Endothelial cell of umbilical vein (primary cell): ENCODE measurements around the gene C14orf180. TPM values are rescaled to one million over a fixed set of nuclear protein-coding genes. Genes with fewer than 3 reads are reported as not detected.

Experiments
- BruUV-seq: library from RNA; stranded (reverse); fragments of 400-500 nt; replicated peaks from 2 replicates; lab custom pipeline; 2021; lab: Mats Ljungman, UMichigan
- CTCF ChIA-PET: fragments of 300-600, 350-600 bp; sonication (Branson Sonifier 250); formaldehyde crosslinking; loops from one replicate; lab custom pipeline; 2021; ENCODE audit warnings: antibody characterized with exemption, inconsistent platforms; lab: Charles Lee
- POLR2A ChIA-PET: fragments of 300-600, 350-600 bp; sonication (Branson Sonifier 250); formaldehyde crosslinking; loops from one replicate; lab custom pipeline; 2021; ENCODE audit warnings: antibody characterized with exemption, inconsistent platforms; lab: Charles Lee
- DNase-seq: peaks from one replicate; pipeline ENCODE4 v3.0.0-alpha.2; 2011; ENCODE audit warnings: low read depth, low spot score
- FAIRE-seq: peaks from 2 replicates; lab custom pipeline; 2011; peaks lifted over from hg19 to GRCh38; lab: Jason Lieb, UNC
- H2AFZ ChIP-seq: 2 replicates; pipeline ENCODE4 v1.6.0; 2012; ENCODE audit warnings: low read depth, low read length, control low read depth, inconsistent platforms
- H3K27ac ChIP-seq: 2 replicates; pipeline ENCODE4 v1.5.1; 2011; ENCODE audit warnings: low read depth, mild to moderate bottlenecking, control low read depth, low read length, moderate library complexity; ENCODE audit not compliant: insufficient read depth
- H3K27me3 ChIP-seq, 2 experiments: 2 replicates each; pipeline versions ENCODE4 v1.6.0 to v1.6.1; 2011; ENCODE audit warnings: low read length in 2 of 2, mixed read lengths in 1 of 2; ENCODE audit not compliant: control insufficient read depth in 2 of 2, insufficient read depth in 2 of 2
- H3K36me3 ChIP-seq, 2 experiments: 2 replicates in 1 of 2; 3 replicates in 1 of 2; pipeline ENCODE4 v1.5.1; 2011; ENCODE audit warnings: low read length in 2 of 2, mild to moderate bottlenecking in 1 of 2, moderate library complexity in 1 of 2; ENCODE audit not compliant: control insufficient read depth in 2 of 2, insufficient read depth in 2 of 2; ENCODE audit errors: extremely low read depth in 1 of 2
- H3K4me1 ChIP-seq: 3 replicates; pipeline ENCODE4 v1.5.1; 2011; ENCODE audit warnings: mild to moderate bottlenecking, low read length; ENCODE audit not compliant: control insufficient read depth, insufficient read depth; ENCODE audit errors: extremely low read depth
- H3K4me2 ChIP-seq: 2 replicates; pipeline ENCODE4 v1.6.1; 2011; ENCODE audit warnings: low read length, control low read depth, mixed read lengths; ENCODE audit not compliant: insufficient read depth
- H3K4me3 ChIP-seq, 3 experiments: fragments of 200-600 bp in 1 of 3; sonication (generic), shearing (Covaris generic) in 1 of 3; replicated peaks in 1 of 3; 2 replicates each; pipeline ENCODE4 v1.5.1; 2011 to 2016; ENCODE audit warnings: control low read depth in 3 of 3, low read length in 3 of 3, mild to moderate bottlenecking in 2 of 3, inconsistent platforms in 1 of 3, low read depth in 1 of 3, moderate library complexity in 1 of 3; ENCODE audit not compliant: insufficient read depth in 1 of 3
- H3K79me2 ChIP-seq: 2 replicates; pipeline ENCODE4 v1.6.0; 2012; ENCODE audit warnings: low read length, inconsistent platforms; ENCODE audit not compliant: control insufficient read depth, insufficient read depth
- H3K9ac ChIP-seq: replicated peaks from 2 replicates; pipeline ENCODE3; 2011; ENCODE audit warnings: low read length, control low read depth; ENCODE audit not compliant: insufficient read depth; ENCODE audit errors: extremely low read depth
- H3K9me1 ChIP-seq: replicated peaks from 3 replicates; pipeline ENCODE4 v1.6.0; 2011; ENCODE audit warnings: mild to moderate bottlenecking, low read length; ENCODE audit not compliant: control insufficient read depth, insufficient read depth; ENCODE audit errors: extremely low read depth
- H3K9me3 ChIP-seq: replicated peaks from 2 replicates; pipeline ENCODE4 v1.5.1; 2012; ENCODE audit warnings: low read length, inconsistent platforms; ENCODE audit not compliant: control insufficient read depth, insufficient read depth
- H4K20me1 ChIP-seq: replicated peaks from 2 replicates; pipeline ENCODE3; 2011; ENCODE audit warnings: mild to moderate bottlenecking, low read length; ENCODE audit not compliant: control insufficient read depth, insufficient read depth; ENCODE audit errors: extremely low read depth
- CTCF ChIP-seq, 2 donors: IDR thresholded peaks; 1 replicate in 1 of 2; 2 replicates in 1 of 2; pipeline ENCODE4 v1.5.1; 2011; ENCODE audit warnings: low read length in 2 of 2, mild to moderate bottlenecking in 2 of 2, moderate library complexity in 2 of 2, control low read depth in 1 of 2, inconsistent platforms in 1 of 2, low read depth in 1 of 2; ENCODE audit not compliant: insufficient read depth in 1 of 2; ENCODE audit errors: extremely low read depth in 1 of 2
- EZH2 ChIP-seq: IDR thresholded peaks from 2 replicates; pipeline ENCODE4 v1.6.1; 2012; ENCODE audit warnings: borderline replicate concordance, low read depth, mild to moderate bottlenecking, moderate library complexity, low read length, inconsistent platforms; ENCODE audit not compliant: severe bottlenecking
- FOS ChIP-seq: IDR thresholded peaks from 2 replicates; pipeline ENCODE4 v1.6.1; 2011; ENCODE audit warnings: mild to moderate bottlenecking, low read length, moderate library complexity, borderline replicate concordance; ENCODE audit not compliant: insufficient read depth
- GATA2 ChIP-seq: IDR thresholded peaks from 2 replicates; pipeline ENCODE4 v1.7.0; 2011; ENCODE audit warnings: low read depth, mild to moderate bottlenecking, moderate library complexity, mixed read lengths, low read length; ENCODE audit not compliant: insufficient read length, insufficient read depth
- JUN ChIP-seq: IDR thresholded peaks from 2 replicates; pipeline ENCODE4 v1.6.1; 2011; ENCODE audit warnings: borderline replicate concordance, low read depth; ENCODE audit not compliant: insufficient read length, insufficient read depth
- MYC ChIP-seq: IDR thresholded peaks from one replicate; pipeline ENCODE4 v1.6.1; 2011; ENCODE audit warnings: mild to moderate bottlenecking, low read depth, low read length
- POLR2A ChIP-seq: IDR thresholded peaks from 2 replicates; pipeline ENCODE4 v1.6.1; 2012; ENCODE audit warnings: low read depth, mild to moderate bottlenecking, control low read depth, low read length
- POLR2AphosphoS5 ChIP-seq: IDR thresholded peaks from 2 replicates; pipeline ENCODE4 v1.6.1; 2012; ENCODE audit warnings: low read depth, mild to moderate bottlenecking, control low read depth, low read length, moderate library complexity; ENCODE audit not compliant: insufficient read depth
- dilution Hi-C: fragments of 300-500 bp; cut with MboI; formaldehyde crosslinking; loops from one replicate; pipeline ENCODE4 v1.15.0; 2019; ENCODE audit warnings: low sequenced_read_pairs; ENCODE audit not compliant: extremely low pct_ligation_motif_present
- intact Hi-C: fragments of 100-400 bp; cut with micrococcal nuclease; formaldehyde crosslinking; loops from one replicate; pipeline ENCODE4 v1.10.0; 2022
- polyA plus RNA-seq, 4 experiments: library from polyadenylated mRNA; depleted of rRNA in 3 of 4; stranded (reverse) in 3 of 4; unstranded in 1 of 4; fragments of >200 nt; gene quantifications; 2 replicates each; pipeline versions ENCODE4 v1.2.1 to v1.2.3, GENCODE V29; 2011 to 2012; ENCODE audit warnings: missing spikeins in 1 of 4
- total RNA-seq: library from RNA; stranded (reverse); gene quantifications from 2 replicates; pipeline ENCODE4 v1.2.3, GENCODE V29; 2021
- TF ChIP-seq, protein P1 (sequence below): IDR thresholded peaks from 2 replicates; pipeline ENCODE4 v1.6.1; 2011; ENCODE audit not compliant: insufficient read depth, insufficient read length

The C14orf180 gene
- total and polyA plus RNA-seq, 2 donors (not counting 3 experiments of a cell fraction or from before 2014, with no cell fraction given): not detected

DNA sequence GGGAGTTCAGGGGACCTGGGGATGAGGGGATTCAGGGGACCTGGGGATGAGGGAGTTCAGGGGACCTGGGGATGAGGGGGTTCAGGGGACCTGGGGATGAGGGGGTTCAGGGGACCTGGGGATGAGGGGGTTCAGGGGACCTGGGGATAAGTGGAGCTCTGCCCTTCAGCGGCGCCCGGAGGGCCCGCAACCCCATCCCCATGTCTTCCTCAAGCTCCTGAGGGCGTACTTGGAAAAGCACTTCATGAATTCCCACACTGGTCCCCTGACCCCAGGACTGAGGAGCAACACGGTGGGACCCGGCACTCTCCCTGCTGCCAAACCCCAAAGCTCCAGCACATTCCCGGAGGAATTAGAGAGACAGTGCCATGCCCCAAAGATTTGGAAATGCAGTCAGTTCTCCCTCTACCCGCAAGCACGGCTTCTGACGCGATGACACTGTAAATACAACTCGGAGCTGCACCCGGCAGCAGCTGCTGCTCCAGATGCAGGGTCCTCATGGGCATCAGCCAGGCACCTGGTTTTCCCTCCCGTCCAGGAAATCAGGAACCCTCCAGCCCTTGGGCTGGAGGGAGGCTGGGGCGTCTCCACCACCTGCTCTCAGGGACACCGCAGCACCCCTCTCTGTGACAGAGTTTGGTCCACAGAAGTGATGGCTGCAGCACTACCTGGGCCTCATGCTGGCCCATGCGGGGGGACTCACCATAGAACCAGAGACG is 32.8 kb upstream of the C14orf180 start:
- H3K9me3 ChIP-seq: no peaks in the 10 kb centered on the region
- H3K79me2 ChIP-seq: no peaks in the 10 kb centered on the region
- dilution Hi-C loops (no loop called here), intact Hi-C loops (no loop called here)
- H3K9me1 ChIP-seq: no peaks in the 10 kb centered on the region
- H3K4me1 ChIP-seq: no peaks in the 10 kb centered on the region
- no peaks in the 10 kb centered on the region for H3K36me3 ChIP-seq
- no peak overlapping the region for H3K4me3 ChIP-seq
- no peak for FAIRE-seq
- H3K27me3 ChIP-seq: peaks cover 2 to 3% of the 10 kb centered on the region in 2 experiments
- no peak overlapping the region for H3K9ac ChIP-seq
- TF ChIP-seq, protein P1, sequence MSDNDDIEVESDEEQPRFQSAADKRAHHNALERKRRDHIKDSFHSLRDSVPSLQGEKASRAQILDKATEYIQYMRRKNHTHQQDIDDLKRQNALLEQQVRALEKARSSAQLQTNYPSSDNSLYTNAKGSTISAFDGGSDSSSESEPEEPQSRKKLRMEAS: no peak
- TF ChIP-seq EZH2 (no peak), GATA2 (no peak), POLR2AphosphoS5 (no peak), MYC (no peak), JUN (no peak), CTCF (IDR thresholded peaks at IDR 0.05; ENCODE audit: extremely low read depth in 1 of 2, insufficient read depth in 1 of 2, low read depth in 1 of 2, low read length in 2 of 2) (no peak), POLR2A (no peak), FOS (no peak)
- no TSS peak for BruUV-seq
- no peaks in the 10 kb centered on the region for H4K20me1 ChIP-seq
- DNase-seq: no peak
- no peak overlapping the region for H3K27ac ChIP-seq
- no peak overlapping the region for H2AFZ ChIP-seq
- no peak overlapping the region for H3K4me2 ChIP-seq
- POLR2A ChIA-PET: no interaction called here
- CTCF ChIA-PET: interaction anchor here (1.2 to 1.9 kb wide), 2 partner anchors 17 to 469 kb away, joined by 3 to 9 read pairs; no protein-coding TSS in a partner anchor
